Activated CD8-positive, alpha-beta T cell treated with anti-CD3 and anti-CD28 coated beads, Interleukin-2, amount 10 ng/mL, durations not matched to agents 7 days and 5 days (primary cell): ENCODE results near the gene TPPP. TPM values are rescaled to one million over a fixed set of nuclear protein-coding genes. Genes with fewer than 3 reads are reported as not detected.
"Not testable (repeated sequence)": the region's sequence is repeated elsewhere in the genome, so short reads cannot be mapped to it uniquely, and the experiment has no call there.

Source experiments
- ATAC-seq: fragments of 150-1000 bp; cut with Tn5 transposase; one replicate; pipeline ENCODE4 v1.10.0; 2021; ENCODE audit warnings: moderate library complexity
- CTCF ChIA-PET: fragments of 350-600 bp; sonication (Branson Sonifier 250); formaldehyde crosslinking; loops from one replicate; lab custom pipeline; 2021; ENCODE audit warnings: antibody characterized with exemption; lab: Charles Lee
- POLR2A ChIA-PET: fragments of 350-600 bp; sonication (Branson Sonifier 250); formaldehyde crosslinking; loops from one replicate; lab custom pipeline; 2021; ENCODE audit warnings: antibody characterized with exemption; lab: Charles Lee
- DNase-seq: peaks from one replicate; pipeline ENCODE4 v3.0.0-alpha.2; 2020
- H3K27ac Mint-ChIP-seq: one replicate; pipeline ENCODE4 v1.8.0; 2021; ENCODE audit warnings: mild to moderate bottlenecking, mixed read lengths
- H3K27me3 Mint-ChIP-seq: one replicate; pipeline ENCODE4 v1.8.0; 2021; ENCODE audit warnings: low read depth, mixed read lengths
- H3K36me3 Mint-ChIP-seq: one replicate; pipeline ENCODE4 v1.8.0; 2021; ENCODE audit warnings: low read depth, mixed read lengths
- H3K4me1 Mint-ChIP-seq: one replicate; pipeline ENCODE4 v1.8.0; 2021; ENCODE audit warnings: low read depth, mixed read lengths
- H3K4me3 Mint-ChIP-seq: one replicate; pipeline ENCODE4 v1.8.0; 2021; ENCODE audit warnings: mild to moderate bottlenecking, mixed read lengths
- H3K9me3 Mint-ChIP-seq: one replicate; pipeline ENCODE4 v1.8.0; 2022; ENCODE audit warnings: mixed read lengths; ENCODE audit not compliant: insufficient read depth
- total RNA-seq, 2 experiments: library from RNA; stranded (reverse); gene quantifications; one replicate each; pipeline ENCODE4 v1.2.3, GENCODE V29; 2021

TPPP gene
- total RNA-seq, 2 experiments from 2014 or later: 0.08 TPM; not detected in 1

- POLR2A ChIA-PET, H3K36me3 Mint-ChIP-seq, H3K4me3 Mint-ChIP-seq, H3K4me1 Mint-ChIP-seq, H3K27ac Mint-ChIP-seq, H3K9me3 Mint-ChIP-seq, H3K27me3 Mint-ChIP-seq, ATAC-seq, CTCF ChIA-PET: not testable (repeated sequence)
- DNase-seq: peak; percentile 12
Measured at GRCh38 chr5:681317-682191, 11.6 kb downstream of the TPPP start.

- CTCF ChIA-PET: not testable (repeated sequence)
Measured at GRCh38 chr5:680836-681235, 12.3 kb downstream of the TPPP start.

GRCh38 chr5:680118-680795 is 12.9 kb downstream of the TPPP start:
- POLR2A ChIA-PET, H3K4me1 Mint-ChIP-seq, H3K27me3 Mint-ChIP-seq, CTCF ChIA-PET, H3K36me3 Mint-ChIP-seq, ATAC-seq, H3K4me3 Mint-ChIP-seq, H3K27ac Mint-ChIP-seq, H3K9me3 Mint-ChIP-seq: not testable (repeated sequence)
- DNase-seq: peak; percentile 6

More at GRCh38 chr5:680836-681235, 12.3 kb downstream of the TPPP start:
- POLR2A ChIA-PET, H3K27ac Mint-ChIP-seq, H3K4me1 Mint-ChIP-seq, H3K27me3 Mint-ChIP-seq, H3K36me3 Mint-ChIP-seq, H3K9me3 Mint-ChIP-seq, ATAC-seq, H3K4me3 Mint-ChIP-seq: not testable (repeated sequence)
- DNase-seq: peak; percentile 13

- POLR2A ChIA-PET, H3K4me1 Mint-ChIP-seq, H3K4me3 Mint-ChIP-seq, CTCF ChIA-PET, H3K9me3 Mint-ChIP-seq, H3K27ac Mint-ChIP-seq, H3K36me3 Mint-ChIP-seq, H3K27me3 Mint-ChIP-seq, ATAC-seq: not testable (repeated sequence)
- peak; percentile 13 for DNase-seq
Measured at GRCh38 chr5:679166-679895, 13.8 kb downstream of the TPPP start.

- H3K4me3 Mint-ChIP-seq, H3K36me3 Mint-ChIP-seq, CTCF ChIA-PET, ATAC-seq, H3K27me3 Mint-ChIP-seq, H3K27ac Mint-ChIP-seq, H3K9me3 Mint-ChIP-seq, H3K4me1 Mint-ChIP-seq, POLR2A ChIA-PET: not testable (repeated sequence)
- DNase-seq: peak; percentile 8
Measured at GRCh38 chr5:678521-678920, 14.6 kb downstream of the TPPP start.

- POLR2A ChIA-PET: no interaction called here
- ATAC-seq (no peak), DNase-seq (peak; percentile 14)
- no peaks in the 10 kb centered on the region for H3K27me3 Mint-ChIP-seq
- no peaks in the 10 kb centered on the region for H3K36me3 Mint-ChIP-seq
- H3K9me3 Mint-ChIP-seq: no peaks in the 10 kb centered on the region
- H3K4me1 Mint-ChIP-seq: peaks cover 5% of the 10 kb centered on the region
- no peak overlapping the region for H3K4me3 Mint-ChIP-seq
- CTCF ChIA-PET: no interaction called here
- H3K27ac Mint-ChIP-seq: no peak overlapping the region
Measured at GRCh38 chr5:677131-678101, 15.7 kb downstream of the TPPP start.

GRCh38 chr5:676699-677076 is 16.5 kb downstream of the TPPP start:
- Mint-ChIP-seq H3K4me3 (no peak overlapping the region), H3K27me3 (no peaks in the 10 kb centered on the region), H3K36me3 (no peaks in the 10 kb centered on the region), H3K9me3 (no peaks in the 10 kb centered on the region), H3K4me1 (peaks cover 5% of the 10 kb centered on the region), H3K27ac (no peak overlapping the region)
- ATAC-seq (no peak), DNase-seq (no peak)
- ChIA-PET POLR2A (no interaction called here), CTCF (no interaction called here)

GRCh38 chr5:675871-676698 is 17.1 kb downstream of the TPPP start:
- no peak overlapping the region for H3K27ac Mint-ChIP-seq
- ATAC-seq (no peak), DNase-seq (no peak)
- no peaks in the 10 kb centered on the region for H3K36me3 Mint-ChIP-seq
- peaks cover 5% of the 10 kb centered on the region for H3K4me1 Mint-ChIP-seq
- no peaks in the 10 kb centered on the region for H3K27me3 Mint-ChIP-seq
- ChIA-PET POLR2A (no interaction called here), CTCF (no interaction called here)
- H3K4me3 Mint-ChIP-seq: no peak overlapping the region
- no peaks in the 10 kb centered on the region for H3K9me3 Mint-ChIP-seq

- no peak for ATAC-seq
- Mint-ChIP-seq H3K27ac (no peak overlapping the region), H3K4me1 (peaks cover 5% of the 10 kb centered on the region), H3K27me3 (no peaks in the 10 kb centered on the region), H3K36me3 (no peaks in the 10 kb centered on the region), H3K4me3 (no peak overlapping the region), H3K9me3 (no peaks in the 10 kb centered on the region)
- ChIA-PET POLR2A (no interaction called here), CTCF (no interaction called here)
- DNase-seq: no peak
Measured at GRCh38 chr5:675111-675870, 17.9 kb downstream of the TPPP start.

GRCh38 chr5:674630-675011 is 18.5 kb downstream of the TPPP start:
- no peak overlapping the region for H3K4me3 Mint-ChIP-seq
- no peak overlapping the region for H3K27ac Mint-ChIP-seq
- ATAC-seq (no peak), DNase-seq (no peak)
- ChIA-PET POLR2A (no interaction called here), CTCF (no interaction called here)
- H3K27me3 Mint-ChIP-seq: no peaks in the 10 kb centered on the region
- no peaks in the 10 kb centered on the region for H3K9me3 Mint-ChIP-seq
- peaks cover 5% of the 10 kb centered on the region for H3K4me1 Mint-ChIP-seq
- no peaks in the 10 kb centered on the region for H3K36me3 Mint-ChIP-seq
